SU-DHL-6 (cell line): ENCODE results near the gene FANCL.
"Not testable (repeated sequence)": the region's sequence is repeated elsewhere in the genome, so short reads cannot be mapped to it uniquely, and the experiment has no call there.

ENCODE experiments used
- H2AFZ ChIP-seq: fragments of 200-600 bp; sonication (generic); 2 replicates; pipeline ENCODE4 v1.6.1; 2014; ENCODE audit warnings: low read depth, mild to moderate bottlenecking, moderate library complexity, mixed read lengths, antibody characterized with exemption, low read length; ENCODE audit not compliant: severe bottlenecking
- H3F3A ChIP-seq: fragments of 200-600 bp; shearing (Covaris generic); 2 replicates; pipeline ENCODE4 v1.6.0; 2016; ENCODE audit warnings: antibody characterized with exemption, mild to moderate bottlenecking; ENCODE audit not compliant: insufficient read depth
- H3K27ac ChIP-seq: fragments of 200-600 bp; sonication (generic); 2 replicates; pipeline ENCODE4 v1.5.1; 2016; ENCODE audit warnings: low read depth, mild to moderate bottlenecking, low read length, moderate library complexity, mixed read lengths
- H3K27me3 ChIP-seq: fragments of 200-600 bp; sonication (generic), shearing (Covaris generic); 2 replicates; pipeline ENCODE4 v1.6.0; 2014; ENCODE audit warnings: mild to moderate bottlenecking, low read length
- H3K36me3 ChIP-seq: fragments of 200-600 bp; sonication (generic); 2 replicates; pipeline ENCODE4 v1.6.1; 2014; ENCODE audit warnings: mild to moderate bottlenecking, low read length, mixed read lengths
- H3K4me2 ChIP-seq: fragments of 300-600, 200-600 bp; shearing (Covaris generic), sonication (generic); 2 replicates; pipeline ENCODE4 v1.6.0; 2014; ENCODE audit warnings: low read length, low read depth, mild to moderate bottlenecking; ENCODE audit not compliant: poor library complexity, severe bottlenecking
- H3K4me3 ChIP-seq: fragments of 200-600 bp; sonication (generic); 2 replicates; pipeline ENCODE4 v1.5.1; 2014; ENCODE audit warnings: antibody characterized with exemption, low read length, mild to moderate bottlenecking, mixed read lengths; ENCODE audit not compliant: insufficient read depth, poor library complexity, severe bottlenecking
- H3K79me2 ChIP-seq: fragments of 200-600 bp; sonication (generic); 2 replicates; pipeline ENCODE4 v1.6.1; 2014; ENCODE audit warnings: mild to moderate bottlenecking, low read length, moderate library complexity; ENCODE audit not compliant: insufficient read depth
- H3K9ac ChIP-seq: fragments of 200-600 bp; sonication (generic); 2 replicates; pipeline ENCODE4 v1.7.0; 2014; ENCODE audit warnings: mild to moderate bottlenecking, low read length
- H3K9me2 ChIP-seq: fragments of 200-600 bp; sonication (generic); replicated peaks from 2 replicates; pipeline ENCODE4 v1.6.1; 2014; ENCODE audit warnings: low read length; ENCODE audit not compliant: insufficient read depth
- H3K9me3 ChIP-seq: fragments of 200-600 bp; sonication (generic); 2 replicates; pipeline ENCODE4 v1.6.1; 2014; ENCODE audit warnings: low read length, mixed read lengths; ENCODE audit not compliant: insufficient read depth
- H4K20me1 ChIP-seq: fragments of 200-600 bp; sonication (generic); 2 replicates; pipeline ENCODE4 v1.6.1; 2014; ENCODE audit warnings: low read depth, mild to moderate bottlenecking, antibody characterized with exemption, low read length, moderate library complexity, mixed read lengths
- CTCF ChIP-seq: fragments of 200-600 bp; sonication (generic); IDR thresholded peaks from one replicate; pipeline ENCODE4 v1.5.1; 2017; ENCODE audit warnings: antibody characterized with exemption, mild to moderate bottlenecking, low read length, moderate library complexity; ENCODE audit not compliant: insufficient read depth, poor library complexity, severe bottlenecking
- EZH2phosphoT487 ChIP-seq: fragments of 200-600 bp; sonication (generic), shearing (Covaris generic); conservative IDR thresholded peaks from 2 replicates; pipeline ENCODE4 v1.6.1; 2018; ENCODE audit warnings: mild to moderate bottlenecking, antibody characterized with exemption, low read length, moderate library complexity, mixed read lengths

FANCL gene

GRCh38 chr2:58186501-58186900, 54.6 kb downstream of the FANCL start:
- H4K20me1 ChIP-seq: no peaks in the 10 kb centered on the region

GRCh38 chr2:58182527-58182926, 58.6 kb downstream of the FANCL start:
- peaks cover 5% of the 10 kb centered on the region; the same call in 1 of the 2 replicates for H3K36me3 ChIP-seq
- no peaks in the 10 kb centered on the region for H3F3A ChIP-seq
- H3K27ac ChIP-seq: no peak overlapping the region
- H2AFZ ChIP-seq: no peak overlapping the region
- H4K20me1 ChIP-seq: no peaks in the 10 kb centered on the region
- no peaks in the 10 kb centered on the region for H3K27me3 ChIP-seq
- no peak overlapping the region for H3K4me3 ChIP-seq
- H3K4me2 ChIP-seq: no peak overlapping the region
- no peak for TF ChIP-seq CTCF
- TF ChIP-seq EZH2phosphoT487: no peak
- no peaks in the 10 kb centered on the region for H3K79me2 ChIP-seq
- H3K9me2 ChIP-seq: no peaks in the 10 kb centered on the region
- H3K9me3 ChIP-seq: no peaks in the 10 kb centered on the region
- no peak overlapping the region for H3K9ac ChIP-seq

More at GRCh38 chr2:58186501-58186900, 54.6 kb downstream of the FANCL start:
- Histone ChIP-seq H3K36me3 (peaks cover 17% of the 10 kb centered on the region; the same call in 1 of the 2 replicates), H3K79me2 (no peaks in the 10 kb centered on the region), H3K27me3 (no peaks in the 10 kb centered on the region), H3K9me2 (no peaks in the 10 kb centered on the region), H3K9me3 (no peaks in the 10 kb centered on the region), H3K4me2 (no peak overlapping the region), H3K27ac (no peak overlapping the region), H3F3A (0 out of 2 replicates have a peak, but pooled peaks cover 3% of the 10 kb centered on the region), H2AFZ (no peak overlapping the region), H3K9ac (no peak overlapping the region), H3K4me3 (no peak overlapping the region)
- TF ChIP-seq CTCF: no peak
- no peak for TF ChIP-seq EZH2phosphoT487

GRCh38 chr2:58180635-58181034, 60.5 kb downstream of the FANCL start:
- Histone ChIP-seq H3F3A (no peaks in the 10 kb centered on the region), H3K4me2 (no peak overlapping the region), H4K20me1 (no peaks in the 10 kb centered on the region), H2AFZ (no peak overlapping the region), H3K9me3 (no peaks in the 10 kb centered on the region), H3K79me2 (no peaks in the 10 kb centered on the region), H3K4me3 (no peak overlapping the region), H3K9ac (no peak overlapping the region), H3K27me3 (no peaks in the 10 kb centered on the region), H3K9me2 (no peaks in the 10 kb centered on the region), H3K36me3 (0 out of 2 replicates have a peak, but pooled peaks cover 5% of the 10 kb centered on the region), H3K27ac (no peak overlapping the region)
- TF ChIP-seq CTCF: no peak
- TF ChIP-seq EZH2phosphoT487: no peak

GRCh38 chr2:58180175-58180574, 61.0 kb downstream of the FANCL start:
- H3K27me3 ChIP-seq, H3K4me2 ChIP-seq, H3K27ac ChIP-seq, H3K9me3 ChIP-seq, H3F3A ChIP-seq, H3K79me2 ChIP-seq, H3K36me3 ChIP-seq, H3K9me2 ChIP-seq, H2AFZ ChIP-seq, H3K4me3 ChIP-seq, H3K9ac ChIP-seq, H4K20me1 ChIP-seq: not testable (repeated sequence)

GRCh38 chr2:58177187-58177586, 63.9 kb downstream of the FANCL start:
- not testable (repeated sequence) for H3K9ac ChIP-seq, H3K79me2 ChIP-seq, H3K27me3 ChIP-seq, H4K20me1 ChIP-seq, H3K9me3 ChIP-seq, H3K27ac ChIP-seq, H3K4me2 ChIP-seq, H3F3A ChIP-seq, H3K9me2 ChIP-seq, H2AFZ ChIP-seq, H3K4me3 ChIP-seq, H3K36me3 ChIP-seq

- not testable (repeated sequence) for H3K27me3 ChIP-seq, H4K20me1 ChIP-seq, H3K27ac ChIP-seq
Measured at GRCh38 chr2:58171831-58172230, 69.3 kb downstream of the FANCL start.

More at GRCh38 chr2:58171831-58172230, 69.3 kb downstream of the FANCL start:
- not testable (repeated sequence) for H3F3A ChIP-seq, H3K9ac ChIP-seq, H3K4me3 ChIP-seq, H3K79me2 ChIP-seq, H3K9me2 ChIP-seq, H2AFZ ChIP-seq, H3K9me3 ChIP-seq, H3K4me2 ChIP-seq, H3K36me3 ChIP-seq
